Measurements from ENCODE around the gene ST6GAL2.

GRCh38 chr2:106899786-106900530 is 14.0 kb upstream of the ST6GAL2 start:
- no peak for TF ChIP-seq POLR2A (IDR thresholded peaks at IDR 0.05; ENCODE audit: low read depth, low read length)
- TF ChIP-seq POLR2AphosphoS5 (IDR thresholded peaks at IDR 0.05; ENCODE audit: low read depth, low read length), result no peak
